ENCODE results near the gene PTPRJ. TPM values are rescaled to one million over a fixed set of nuclear protein-coding genes. Genes with fewer than 3 reads are reported as not detected.

The PTPRJ gene
- total RNA-seq, 1 donor from 2014 or later: 34.9 TPM

DNA sequence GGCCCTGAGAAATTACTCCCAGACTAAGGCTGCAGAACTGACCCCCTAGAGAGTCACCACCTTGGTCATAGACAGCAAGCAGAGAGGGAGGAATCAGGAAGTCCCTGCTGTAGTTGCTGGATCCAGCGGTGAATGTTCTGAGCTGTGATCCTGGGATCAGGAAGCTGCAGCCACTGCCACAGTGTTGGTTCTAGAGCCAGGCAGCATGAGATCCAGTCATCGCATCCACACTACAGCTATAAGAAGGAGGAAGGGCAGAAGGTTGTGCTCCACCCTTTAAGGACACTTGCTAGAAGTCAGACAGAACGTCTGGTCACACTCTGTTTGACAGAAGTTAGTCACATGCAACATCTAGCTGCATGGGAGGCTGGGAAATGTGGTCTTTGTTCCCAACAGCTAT, 131.5 kb downstream of the PTPRJ start:
- H3K27me3 ChIP-seq: no peaks in the 10 kb centered on the region
- DNase-seq (no peak), ATAC-seq (peak; percentile 62)
- peaks cover 20% of the 10 kb centered on the region for H3K4me1 ChIP-seq
- H3K9me3 ChIP-seq: peaks cover 7% of the 10 kb centered on the region
- intact Hi-C loops (cut with DNase I): no loop called here
- no peaks in the 10 kb centered on the region for H3K36me3 ChIP-seq
- no peak overlapping the region for H3K4me3 ChIP-seq
- no peak overlapping the region for H3K27ac ChIP-seq
- TF ChIP-seq, protein P1, sequence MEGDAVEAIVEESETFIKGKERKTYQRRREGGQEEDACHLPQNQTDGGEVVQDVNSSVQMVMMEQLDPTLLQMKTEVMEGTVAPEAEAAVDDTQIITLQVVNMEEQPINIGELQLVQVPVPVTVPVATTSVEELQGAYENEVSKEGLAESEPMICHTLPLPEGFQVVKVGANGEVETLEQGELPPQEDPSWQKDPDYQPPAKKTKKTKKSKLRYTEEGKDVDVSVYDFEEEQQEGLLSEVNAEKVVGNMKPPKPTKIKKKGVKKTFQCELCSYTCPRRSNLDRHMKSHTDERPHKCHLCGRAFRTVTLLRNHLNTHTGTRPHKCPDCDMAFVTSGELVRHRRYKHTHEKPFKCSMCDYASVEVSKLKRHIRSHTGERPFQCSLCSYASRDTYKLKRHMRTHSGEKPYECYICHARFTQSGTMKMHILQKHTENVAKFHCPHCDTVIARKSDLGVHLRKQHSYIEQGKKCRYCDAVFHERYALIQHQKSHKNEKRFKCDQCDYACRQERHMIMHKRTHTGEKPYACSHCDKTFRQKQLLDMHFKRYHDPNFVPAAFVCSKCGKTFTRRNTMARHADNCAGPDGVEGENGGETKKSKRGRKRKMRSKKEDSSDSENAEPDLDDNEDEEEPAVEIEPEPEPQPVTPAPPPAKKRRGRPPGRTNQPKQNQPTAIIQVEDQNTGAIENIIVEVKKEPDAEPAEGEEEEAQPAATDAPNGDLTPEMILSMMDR (IDR thresholded peaks at IDR 0.05): no peak

DNA sequence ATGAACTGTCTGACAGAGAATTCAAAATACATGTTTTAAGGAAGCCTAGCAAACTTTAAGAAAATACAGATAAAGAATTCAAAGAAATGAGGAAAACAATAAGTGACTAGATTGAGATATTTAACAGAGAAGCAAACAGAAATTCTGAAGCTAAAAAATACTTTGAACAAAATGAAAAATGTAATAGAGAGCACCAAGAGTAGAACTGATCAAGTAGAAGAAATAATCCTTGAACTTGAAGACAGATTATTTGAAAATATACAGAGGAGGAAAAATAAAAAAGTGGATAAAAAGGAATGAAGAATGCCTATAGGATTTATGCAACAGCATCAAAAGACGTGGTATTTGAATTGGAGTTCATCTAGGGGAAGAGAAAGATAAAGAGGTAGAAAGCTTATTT, 134.4 kb downstream of the PTPRJ start:
- intact Hi-C loops (cut with DNase I): no loop called here
- no peaks in the 10 kb centered on the region for H3K27me3 ChIP-seq
- no peak overlapping the region for H3K27ac ChIP-seq
- peaks cover 6% of the 10 kb centered on the region for H3K4me1 ChIP-seq
- H3K4me3 ChIP-seq: no peak overlapping the region
- TF ChIP-seq, protein P1 (IDR thresholded peaks at IDR 0.05): no peak
- no peaks in the 10 kb centered on the region for H3K36me3 ChIP-seq
- H3K9me3 ChIP-seq: peaks cover 7% of the 10 kb centered on the region
- DNase-seq (no peak), ATAC-seq (no peak)

DNA sequence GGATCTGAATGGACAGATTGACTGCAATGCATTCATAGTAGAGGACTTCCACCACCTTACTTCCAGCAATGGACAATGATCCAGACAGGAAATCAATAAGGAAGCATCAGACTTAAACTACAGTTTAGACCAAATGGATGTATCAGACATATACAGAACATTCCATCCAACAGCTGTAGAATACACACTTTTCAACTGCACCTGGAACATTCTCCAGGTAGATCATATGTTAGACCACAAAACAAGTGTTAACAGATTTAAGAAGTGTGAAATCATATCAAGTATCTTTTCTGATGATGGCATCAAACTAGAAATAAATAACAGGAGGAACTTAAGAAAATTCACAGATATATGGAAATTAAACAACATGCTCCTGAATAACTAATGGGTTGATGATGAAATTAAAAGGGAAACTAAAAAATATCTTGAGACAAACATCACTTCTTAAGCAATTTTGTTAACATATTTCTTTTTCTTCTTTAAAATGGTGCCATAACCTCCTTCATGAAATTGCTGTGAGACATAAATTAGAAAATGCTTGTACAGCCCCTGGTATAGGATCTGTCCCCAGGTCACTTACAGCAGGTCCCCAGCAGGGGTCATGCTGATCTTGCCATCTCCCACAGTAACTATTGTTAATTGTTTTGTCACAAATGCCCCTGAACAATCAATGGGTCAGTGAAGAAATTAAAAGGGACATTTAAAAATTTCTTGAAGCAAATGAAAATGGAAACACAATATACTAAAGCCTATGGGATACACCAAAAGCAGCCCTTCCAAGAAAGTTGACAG, 136.3 kb downstream of the PTPRJ start:
- ATAC-seq (peak; percentile 52), DNase-seq (no peak)
- Histone ChIP-seq H3K27ac (no peak overlapping the region), H3K9me3 (peaks cover 7% of the 10 kb centered on the region), H3K4me1 (no peaks in the 10 kb centered on the region), H3K36me3 (peaks cover 9% of the 10 kb centered on the region), H3K27me3 (no peaks in the 10 kb centered on the region), H3K4me3 (no peak overlapping the region)
- intact Hi-C loops (cut with DNase I): no loop called here
- TF ChIP-seq, protein P1 (IDR thresholded peaks at IDR 0.05): peak; percentile 44

DNA sequence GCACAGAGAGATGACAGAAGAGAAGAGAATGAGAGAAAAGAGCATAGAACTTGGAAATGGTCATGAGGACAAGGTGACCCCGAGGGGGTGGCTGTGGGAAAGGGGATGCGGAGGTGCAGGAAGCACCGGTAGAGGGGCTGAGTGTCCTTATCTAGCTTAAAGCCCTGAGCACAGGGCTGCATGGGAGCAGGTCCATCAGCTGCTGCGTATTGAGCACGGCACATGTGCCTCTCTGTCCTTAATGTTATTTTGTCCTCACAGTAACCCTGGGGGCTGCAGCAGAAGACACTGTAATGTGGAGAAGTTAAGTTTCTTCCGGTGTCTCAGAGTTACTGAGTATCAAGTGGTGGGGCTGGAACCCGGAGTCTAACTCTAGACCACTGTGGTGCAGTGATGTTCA, 141.9 kb downstream of the PTPRJ start:
- TF ChIP-seq, protein P1 (IDR thresholded peaks at IDR 0.05): no peak
- Histone ChIP-seq H3K27me3 (no peaks in the 10 kb centered on the region), H3K9me3 (no peaks in the 10 kb centered on the region), H3K36me3 (peaks cover 41% of the 10 kb centered on the region), H3K4me3 (no peak overlapping the region), H3K27ac (no peak overlapping the region), H3K4me1 (no peaks in the 10 kb centered on the region)
- ATAC-seq (no peak), DNase-seq (no peak)
- intact Hi-C loops (cut with DNase I): no loop called here

DNA sequence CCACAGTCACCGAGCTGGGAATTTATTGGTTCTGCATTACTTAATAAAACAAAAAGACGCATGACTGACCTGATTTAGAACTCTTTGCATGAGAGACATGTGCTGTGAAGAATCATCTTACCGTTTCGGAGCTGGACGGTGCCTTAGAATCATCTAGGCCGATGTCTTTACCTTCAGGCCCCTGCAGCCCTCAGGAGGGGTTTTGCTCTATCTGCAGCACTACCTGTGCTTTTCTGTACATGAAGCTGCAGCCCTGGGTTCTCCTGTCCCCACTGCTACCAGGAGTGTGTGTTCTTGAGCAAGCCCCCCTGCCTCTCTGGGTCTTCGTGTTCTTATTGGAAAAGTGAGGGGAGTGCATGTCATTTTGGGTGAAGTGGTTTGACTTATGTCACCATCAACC, 142.3 kb downstream of the PTPRJ start:
- Histone ChIP-seq H3K9me3 (no peaks in the 10 kb centered on the region), H3K27me3 (no peaks in the 10 kb centered on the region), H3K36me3 (peaks cover 45% of the 10 kb centered on the region), H3K27ac (no peak overlapping the region), H3K4me1 (no peaks in the 10 kb centered on the region), H3K4me3 (no peak overlapping the region)
- DNase-seq: no peak
- ATAC-seq: no peak
- TF ChIP-seq, protein P1 (IDR thresholded peaks at IDR 0.05): no peak
- intact Hi-C loops (cut with DNase I): no loop called here
